Loucy (cell line): ENCODE data around the gene GRAMD2A.
A peak's percentile ranks its signal among the peaks of the same experiment; 100 is the strongest.

Experiments
- H2AFZ ChIP-seq: fragments of 200-600 bp; sonication (generic); 2 replicates; pipeline ENCODE4 v1.6.0; 2016; ENCODE audit warnings: antibody characterized with exemption, mild to moderate bottlenecking, low read length, moderate library complexity
- H3F3A ChIP-seq: fragments of 200-600 bp; 2 replicates; pipeline ENCODE4 v1.6.0; 2016; ENCODE audit warnings: antibody characterized with exemption, low read depth, mild to moderate bottlenecking
- H3K27me3 ChIP-seq: fragments of 200-600 bp; sonication (generic); 2 replicates; pipeline ENCODE4 v1.6.1; 2014; ENCODE audit warnings: low read length, mild to moderate bottlenecking; ENCODE audit not compliant: insufficient read depth, poor library complexity, severe bottlenecking
- H3K36me3 ChIP-seq: fragments of 200-600 bp; sonication (generic); 2 replicates; pipeline ENCODE4 v1.6.1; 2016; ENCODE audit warnings: low read length; ENCODE audit not compliant: insufficient read depth
- H3K4me1 ChIP-seq: fragments of 200-600 bp; sonication (generic); 2 replicates; pipeline ENCODE4 v1.5.1; 2014; ENCODE audit warnings: low read length, mild to moderate bottlenecking; ENCODE audit not compliant: insufficient read depth, poor library complexity, severe bottlenecking
- H3K4me2 ChIP-seq: fragments of 200-600 bp; sonication (generic); 2 replicates; pipeline ENCODE4 v1.6.0; 2014; ENCODE audit warnings: antibody characterized with exemption, low read length, low read depth, mild to moderate bottlenecking; ENCODE audit not compliant: poor library complexity, severe bottlenecking
- H3K4me3 ChIP-seq: fragments of 200-600 bp; sonication (generic); 2 replicates; pipeline ENCODE4 v1.5.1; 2014; ENCODE audit warnings: low read length, mild to moderate bottlenecking, mixed read lengths; ENCODE audit not compliant: poor library complexity, severe bottlenecking
- H3K79me2 ChIP-seq: fragments of 200-600 bp; sonication (generic); 2 replicates; pipeline ENCODE4 v1.6.1; 2014; ENCODE audit warnings: low read length; ENCODE audit not compliant: insufficient read depth
- H3K9ac ChIP-seq: fragments of 200-600 bp; sonication (generic); 2 replicates; pipeline ENCODE4 v1.6.0; 2014; ENCODE audit warnings: mild to moderate bottlenecking, low read depth, low read length, moderate library complexity; ENCODE audit not compliant: poor library complexity, severe bottlenecking
- H3K9me2 ChIP-seq: fragments of 200-600 bp; sonication (generic); replicated peaks from 2 replicates; pipeline ENCODE4 v1.6.1; 2016; ENCODE audit warnings: low read depth, low read length, mixed read lengths
- H3K9me3 ChIP-seq: fragments of 200-600 bp; sonication (generic); 2 replicates; pipeline ENCODE4 v1.6.1; 2014; ENCODE audit warnings: mild to moderate bottlenecking, antibody characterized with exemption, low read length, low read depth; ENCODE audit not compliant: insufficient read depth
- H4K20me1 ChIP-seq: fragments of 200-600 bp; sonication (generic); 2 replicates; pipeline ENCODE4 v1.6.0; 2014; ENCODE audit warnings: antibody characterized with exemption, low read length, mild to moderate bottlenecking; ENCODE audit not compliant: insufficient read depth, poor library complexity, severe bottlenecking
- EZH2phosphoT487 ChIP-seq: fragments of 200-600 bp; IDR thresholded peaks from 2 replicates; pipeline ENCODE4 v1.6.1; 2018; ENCODE audit warnings: antibody characterized with exemption, mild to moderate bottlenecking, moderate library complexity, borderline replicate concordance
- TF ChIP-seq, protein P1 (sequence below): fragments of 200-600 bp; sonication (generic); conservative IDR thresholded peaks from 2 replicates; pipeline ENCODE4 v1.5.1; 2014; ENCODE audit warnings: mild to moderate bottlenecking, antibody characterized with exemption, low read length

GRAMD2A gene

GRCh38 chr15:72156928-72157327 lies 40.7 kb downstream of the GRAMD2A start:
- TF ChIP-seq, protein P1, sequence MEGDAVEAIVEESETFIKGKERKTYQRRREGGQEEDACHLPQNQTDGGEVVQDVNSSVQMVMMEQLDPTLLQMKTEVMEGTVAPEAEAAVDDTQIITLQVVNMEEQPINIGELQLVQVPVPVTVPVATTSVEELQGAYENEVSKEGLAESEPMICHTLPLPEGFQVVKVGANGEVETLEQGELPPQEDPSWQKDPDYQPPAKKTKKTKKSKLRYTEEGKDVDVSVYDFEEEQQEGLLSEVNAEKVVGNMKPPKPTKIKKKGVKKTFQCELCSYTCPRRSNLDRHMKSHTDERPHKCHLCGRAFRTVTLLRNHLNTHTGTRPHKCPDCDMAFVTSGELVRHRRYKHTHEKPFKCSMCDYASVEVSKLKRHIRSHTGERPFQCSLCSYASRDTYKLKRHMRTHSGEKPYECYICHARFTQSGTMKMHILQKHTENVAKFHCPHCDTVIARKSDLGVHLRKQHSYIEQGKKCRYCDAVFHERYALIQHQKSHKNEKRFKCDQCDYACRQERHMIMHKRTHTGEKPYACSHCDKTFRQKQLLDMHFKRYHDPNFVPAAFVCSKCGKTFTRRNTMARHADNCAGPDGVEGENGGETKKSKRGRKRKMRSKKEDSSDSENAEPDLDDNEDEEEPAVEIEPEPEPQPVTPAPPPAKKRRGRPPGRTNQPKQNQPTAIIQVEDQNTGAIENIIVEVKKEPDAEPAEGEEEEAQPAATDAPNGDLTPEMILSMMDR: no peak
- no peak for TF ChIP-seq EZH2phosphoT487
- Histone ChIP-seq H3K4me2 (no peak overlapping the region), H3K4me3 (no peak overlapping the region), H3F3A (no peaks in the 10 kb centered on the region), H3K9me3 (no peaks in the 10 kb centered on the region), H3K9ac (no peak overlapping the region), H3K27me3 (no peaks in the 10 kb centered on the region), H4K20me1 (no peaks in the 10 kb centered on the region), H3K79me2 (no peaks in the 10 kb centered on the region), H3K4me1 (peaks cover 4% of the 10 kb centered on the region), H2AFZ (no peak overlapping the region), H3K36me3 (no peaks in the 10 kb centered on the region), H3K9me2 (no peaks in the 10 kb centered on the region)

DNA sequence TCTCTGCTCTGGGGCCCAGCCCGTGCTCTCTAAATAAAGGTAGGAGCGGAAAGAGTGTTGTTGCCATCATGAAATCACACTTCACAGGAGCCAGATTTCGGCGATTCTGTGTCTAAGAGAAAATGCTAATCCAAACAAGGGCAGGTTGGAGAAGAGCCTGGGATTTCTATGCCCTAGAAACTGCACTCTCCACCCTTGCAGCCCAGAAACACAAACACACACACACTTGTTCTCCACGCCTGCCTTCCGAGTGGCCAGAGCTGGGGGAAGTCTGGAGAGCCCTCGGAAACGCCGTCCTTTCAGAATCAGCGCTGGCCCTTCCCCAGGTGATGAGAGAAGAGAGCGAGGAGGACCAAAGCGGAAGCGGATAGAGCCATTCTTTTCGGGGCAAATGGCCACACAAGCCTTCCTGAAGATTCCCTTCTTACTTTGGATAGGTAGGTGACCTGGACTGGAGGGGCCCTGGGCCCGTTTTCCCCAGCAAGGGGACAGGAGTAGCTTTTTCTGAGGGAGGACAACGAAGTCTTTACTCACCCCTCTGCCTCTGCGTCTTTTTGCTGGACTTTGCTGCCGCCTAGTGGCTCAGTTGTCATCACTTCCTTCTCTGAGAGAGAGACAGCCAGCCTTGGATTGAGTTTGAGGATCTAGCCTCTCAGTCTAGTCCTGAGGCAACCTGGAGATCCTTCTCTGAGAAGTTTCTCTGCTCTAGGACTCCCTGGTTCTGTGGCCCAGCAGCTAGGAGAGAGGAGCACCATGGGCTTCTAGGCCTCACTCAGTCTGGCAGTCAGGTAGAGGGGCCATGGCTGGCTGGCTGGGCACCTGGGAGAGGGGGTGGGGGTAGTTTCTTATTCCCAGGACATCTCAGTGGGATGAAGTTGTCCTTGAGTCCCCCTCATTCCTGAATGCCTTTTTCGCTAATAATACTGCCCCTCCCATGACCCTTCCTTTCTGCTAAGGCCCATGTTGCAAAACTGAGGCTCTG lies 41.7 kb downstream of the GRAMD2A start:
- Histone ChIP-seq H3K9ac (peak overlapping the region; percentile 21), H3K4me3 (no peak overlapping the region), H4K20me1 (no peaks in the 10 kb centered on the region), H3K27me3 (no peaks in the 10 kb centered on the region), H3K36me3 (no peaks in the 10 kb centered on the region), H3K4me2 (peak overlapping the region; percentile 20), H3K4me1 (peaks cover 4% of the 10 kb centered on the region), H2AFZ (peak overlapping the region; percentile 78), H3K9me3 (no peaks in the 10 kb centered on the region), H3K9me2 (no peaks in the 10 kb centered on the region), H3K79me2 (no peaks in the 10 kb centered on the region), H3F3A (no peaks in the 10 kb centered on the region)
- TF ChIP-seq, protein P1: peak; percentile 96
- TF ChIP-seq EZH2phosphoT487: no peak

- Histone ChIP-seq H3K27me3 (no peaks in the 10 kb centered on the region), H3K4me2 (no peak overlapping the region), H3K79me2 (no peaks in the 10 kb centered on the region), H3K4me1 (peaks cover 4% of the 10 kb centered on the region), H3K9me2 (no peaks in the 10 kb centered on the region), H3K9ac (no peak overlapping the region), H4K20me1 (no peaks in the 10 kb centered on the region), H3K36me3 (no peaks in the 10 kb centered on the region), H2AFZ (no peak overlapping the region), H3K9me3 (no peaks in the 10 kb centered on the region), H3K4me3 (no peak overlapping the region), H3F3A (no peaks in the 10 kb centered on the region)
- TF ChIP-seq EZH2phosphoT487: no peak
- TF ChIP-seq, protein P1: no peak
Measured at GRCh38 chr15:72155003-72155621, 42.5 kb downstream of the GRAMD2A start.
